Mammary epithelial cell (primary cell): ENCODE results near the gene SORBS2.

Experiments
- CTCF ChIP-seq, 2 donors: IDR thresholded peaks in 1 of 2; conservative IDR thresholded peaks in 1 of 2; 2 replicates each; pipeline ENCODE4 v1.5.1; 2011 to 2012; ENCODE audit warnings: inconsistent platforms in 2 of 2, low read length in 2 of 2, mild to moderate bottlenecking in 2 of 2, control low read depth in 1 of 2, low read depth in 1 of 2; ENCODE audit not compliant: insufficient read depth in 1 of 2; ENCODE audit errors: extremely low read depth in 1 of 2
- EZH2 ChIP-seq: IDR thresholded peaks from 2 replicates; pipeline ENCODE4 v1.6.1; 2012; ENCODE audit warnings: low read length, inconsistent platforms, borderline replicate concordance

DNA sequence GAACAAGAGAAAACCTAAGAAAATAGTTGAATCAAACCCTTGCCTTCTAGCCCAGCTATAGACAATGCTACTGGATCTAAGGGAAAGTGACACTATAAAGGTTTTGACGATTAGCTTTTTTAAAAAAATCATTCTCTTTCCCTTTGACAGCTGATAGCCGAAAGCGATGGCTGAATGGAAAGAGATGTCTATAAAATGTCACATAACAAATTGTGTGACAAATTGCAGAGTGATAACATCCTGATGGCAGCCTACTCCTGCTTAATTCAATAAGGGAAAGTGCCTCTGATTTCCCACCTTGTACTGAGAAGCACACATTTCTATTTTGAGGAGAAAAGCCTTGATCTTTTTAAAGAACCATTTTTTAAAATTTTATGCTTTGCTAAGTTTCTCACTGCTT lies 114.5 kb downstream of the SORBS2 start:
- TF ChIP-seq CTCF (conservative IDR thresholded peaks at IDR 0.05 in 1 of 2, IDR thresholded peaks at IDR 0.05 in 1 of 2; ENCODE audit: extremely low read depth in 1 of 2, insufficient read depth in 1 of 2, low read depth in 1 of 2, low read length in 2 of 2) (no peak), EZH2 (no peak)
